GM12878 (cell line): ENCODE data around the gene GLT6D1. TPM values are rescaled to one million over a fixed set of nuclear protein-coding genes. Genes with fewer than 3 reads are reported as not detected.

Experiments used
- ATAC-seq: fragments of 200-7000 bp; cut with Tn5 transposase; 3 replicates; pipeline ENCODE4 v1.9.1; 2020; ENCODE audit warnings: mild to moderate bottlenecking, moderate library complexity
- BruUV-seq: library from RNA; stranded (reverse); fragments of 400-500 nt; replicated peaks from 2 replicates; lab custom pipeline; 2021; lab: Mats Ljungman, UMichigan
- CTCF ChIA-PET: fragments of 300-600 bp; sonication (Branson Sonifier 250); formaldehyde crosslinking; extraction: SDS; loops from one replicate; lab custom pipeline; 2021; ENCODE audit warnings: inconsistent platforms; lab: Yijun Ruan, JAX
- POLR2A ChIA-PET: fragments of 350-600 bp; formaldehyde crosslinking; extraction: SDS; loops from one replicate; lab custom pipeline; 2021; ENCODE audit warnings: inconsistent platforms; lab: Charles Lee
- RAD21 ChIA-PET: fragments of 300-600 bp; sonication (Branson Sonifier 250); formaldehyde crosslinking; loops from one replicate; lab custom pipeline; 2023; ENCODE audit warnings: antibody characterized with exemption; ENCODE audit not compliant: unreplicated experiment; lab: Charles Lee
- SMC1A ChIA-PET: fragments of 300-600 bp; sonication (Branson Sonifier 250); formaldehyde crosslinking; loops from one replicate; lab custom pipeline; 2023; ENCODE audit not compliant: unreplicated experiment, uncharacterized antibody; lab: Charles Lee
- DNase-seq: peaks from one replicate; pipeline ENCODE4 v3.0.0-alpha.2; 2011; ENCODE audit warnings: low read depth, low spot score
- FAIRE-seq: peaks from 3 replicates; lab custom pipeline; 2011; peaks lifted over from hg19 to GRCh38; lab: Jason Lieb, UNC
- H2AFZ ChIP-seq: 2 replicates; pipeline ENCODE4 v1.6.0; 2011; ENCODE audit warnings: low read depth, low read length, control low read depth; ENCODE audit not compliant: control insufficient read depth
- H3K27ac ChIP-seq: 2 replicates; pipeline ENCODE4 v1.5.1; 2011; ENCODE audit warnings: control low read depth; ENCODE audit not compliant: control insufficient read depth, insufficient read depth
- H3K27me3 ChIP-seq, 2 experiments: replicated peaks in 1 of 2; 2 replicates each; pipeline versions ENCODE4 v1.6.0 to v1.6.1; 2011; ENCODE audit warnings: low read length in 1 of 2; ENCODE audit not compliant: control insufficient read depth in 2 of 2, insufficient read depth in 2 of 2
- H3K36me3 ChIP-seq, 2 experiments: 2 replicates each; pipeline ENCODE4 v1.5.1; 2011; ENCODE audit warnings: low read length in 1 of 2; ENCODE audit not compliant: control insufficient read depth in 2 of 2, insufficient read depth in 2 of 2
- H3K4me1 ChIP-seq: 2 replicates; pipeline ENCODE4 v1.6.1; 2011; ENCODE audit warnings: mild to moderate bottlenecking, low read length, moderate library complexity, mixed read lengths; ENCODE audit not compliant: control insufficient read depth, insufficient read depth
- H3K4me2 ChIP-seq: 2 replicates; pipeline ENCODE4 v1.6.0; 2011; ENCODE audit warnings: control low read depth; ENCODE audit not compliant: control insufficient read depth, insufficient read depth
- H3K4me3 ChIP-seq: fragments of 200-600 bp; sonication (generic); 2 replicates; pipeline ENCODE4 v1.5.1; 2016
- H3K79me2 ChIP-seq: 2 replicates; pipeline ENCODE4 v1.6.0; 2011; ENCODE audit warnings: low read length; ENCODE audit not compliant: control insufficient read depth, insufficient read depth
- H3K9ac ChIP-seq: 2 replicates; pipeline ENCODE4 v1.8.0; 2011; ENCODE audit warnings: low read length, control low read depth, mixed read lengths; ENCODE audit not compliant: control insufficient read depth, insufficient read depth
- H3K9me3 ChIP-seq: replicated peaks from 3 replicates; pipeline ENCODE4 v1.5.1; 2011; ENCODE audit warnings: mild to moderate bottlenecking, low read length; ENCODE audit not compliant: control insufficient read depth, insufficient read depth
- H4K20me1 ChIP-seq: 2 replicates; pipeline ENCODE4 v1.6.0; 2011; ENCODE audit not compliant: control insufficient read depth, insufficient read depth
- ASH2L ChIP-seq: fragments of 300-600, 200-600 bp; sonication (generic); IDR thresholded peaks from 2 replicates; pipeline ENCODE4 v1.6.1; 2017; ENCODE audit warnings: low read depth, mild to moderate bottlenecking, borderline replicate concordance
- SMAD5 ChIP-seq: IDR thresholded peaks from 2 replicates; pipeline ENCODE4 v1.6.1; 2016; ENCODE audit warnings: antibody characterized with exemption, low read depth
- TARDBP ChIP-seq: IDR thresholded peaks from 2 replicates; pipeline ENCODE4 v1.6.1; 2016; ENCODE audit warnings: borderline replicate concordance
- TCF7 ChIP-seq: IDR thresholded peaks from 2 replicates; pipeline ENCODE4 v1.6.1; 2014; ENCODE audit warnings: antibody characterized with exemption, borderline replicate concordance
- ZNF274 ChIP-seq: IDR thresholded peaks from one replicate; pipeline ENCODE4 v1.8.0; 2011; ENCODE audit not compliant: insufficient read length, insufficient read depth
- WGBS: methylation state at CpG from one replicate; pipeline ENCODE4 v1.1.6; 2016; ENCODE audit warnings: low lambda C conversion rate; ENCODE audit not compliant: insufficient replicate concordance, insufficient coverage; ENCODE audit errors: missing lambda C conversion rate; 5-methylcytosine and 5-hydroxymethylcytosine counted together
- in situ Hi-C: fragments of 300-500 bp; cut with MboI; formaldehyde crosslinking; loops from 9 replicates; pipeline ENCODE4 v1.14.3; 2018; ENCODE audit warnings: mixed read lengths
- intact Hi-C: fragments of 100-400 bp; cut with micrococcal nuclease; formaldehyde crosslinking; loops from one replicate; pipeline ENCODE4 v1.14.2; 2022; ENCODE audit not compliant: unreplicated experiment
- polyA plus RNA-seq, 11 experiments: library from polyadenylated mRNA; depleted of rRNA in 4 of 11; unstranded in 6 of 11; stranded (reverse) in 5 of 11; fragments of >200 nt; fragmentation: Nextera tagmentation in 4 of 11; fragmentation: Illumina TruSeq in 1 of 11; extraction: Ambion mirVana in 4 of 11; extraction: Trizol in 1 of 11; gene quantifications; 1 replicate in 1 of 11; 2 replicates in 10 of 11; pipeline versions ENCODE4 v1.2.1 to v1.2.3, GENCODE V29; 2011 to 2016; ENCODE audit warnings: inconsistent platforms in 2 of 11, missing spikeins in 2 of 11, low read depth in 1 of 11
- total RNA-seq, 4 experiments: library from RNA; depleted of rRNA in 3 of 4; stranded (reverse); fragments of >200 nt in 3 of 4; fragmentation: Illumina TruSeq in 1 of 4; extraction: Trizol in 1 of 4; gene quantifications; 2 replicates each; pipeline versions ENCODE4 v1.2.1 to v1.2.3, GENCODE V29; 2013 to 2021
- TF ChIP-seq, protein P1 (sequence below): fragments of 450-650 bp; IDR thresholded peaks from 2 replicates; pipeline ENCODE4 v1.6.1; 2017; ENCODE audit warnings: antibody characterized with exemption, mild to moderate bottlenecking, moderate library complexity

Gene GLT6D1
- total and polyA plus RNA-seq, 10 of the 15 experiments (the other 5 are each of a cell fraction or from before 2014, with no cell fraction given) = not detected

DNA sequence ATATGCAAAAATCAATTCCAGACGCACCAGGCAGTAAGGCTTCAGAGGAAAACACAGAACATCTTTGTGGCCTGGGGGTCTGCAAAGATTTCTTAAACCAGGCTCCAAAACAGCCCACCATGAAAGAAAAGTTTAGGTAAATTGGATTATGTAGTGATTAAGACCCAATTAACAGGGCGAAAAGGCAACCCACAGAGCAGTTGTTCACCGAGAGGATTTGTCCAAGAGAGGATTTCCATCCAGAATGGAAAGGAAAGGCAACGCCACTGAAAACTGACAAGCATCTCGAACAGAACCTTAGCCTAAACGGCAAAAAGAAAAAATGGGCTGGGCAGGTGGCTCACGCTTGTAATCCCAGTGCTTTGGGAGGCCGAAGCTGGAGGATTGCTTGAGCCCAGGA lies 37.4 kb downstream of the GLT6D1 start:
- Histone ChIP-seq H3K4me2 (no peak overlapping the region), H3K36me3 (no peaks in the 10 kb centered on the region), H3K27ac (no peak overlapping the region), H2AFZ (no peak overlapping the region), H3K4me3 (no peak overlapping the region), H3K9ac (no peak overlapping the region), H4K20me1 (no peaks in the 10 kb centered on the region), H3K4me1 (no peaks in the 10 kb centered on the region), H3K27me3 (no peaks in the 10 kb centered on the region; a peak in 1 of 4 replicates), H3K79me2 (no peaks in the 10 kb centered on the region), H3K9me3 (no peaks in the 10 kb centered on the region)
- BruUV-seq = no TSS peak
- ChIA-PET CTCF (no interaction called here), POLR2A (no interaction called here), RAD21 (no interaction called here), SMC1A (no interaction called here)
- no peak for DNase-seq
- FAIRE-seq = no peak
- no peak for ATAC-seq
- TF ChIP-seq SMAD5 = no peak
- TF ChIP-seq, protein P1, sequence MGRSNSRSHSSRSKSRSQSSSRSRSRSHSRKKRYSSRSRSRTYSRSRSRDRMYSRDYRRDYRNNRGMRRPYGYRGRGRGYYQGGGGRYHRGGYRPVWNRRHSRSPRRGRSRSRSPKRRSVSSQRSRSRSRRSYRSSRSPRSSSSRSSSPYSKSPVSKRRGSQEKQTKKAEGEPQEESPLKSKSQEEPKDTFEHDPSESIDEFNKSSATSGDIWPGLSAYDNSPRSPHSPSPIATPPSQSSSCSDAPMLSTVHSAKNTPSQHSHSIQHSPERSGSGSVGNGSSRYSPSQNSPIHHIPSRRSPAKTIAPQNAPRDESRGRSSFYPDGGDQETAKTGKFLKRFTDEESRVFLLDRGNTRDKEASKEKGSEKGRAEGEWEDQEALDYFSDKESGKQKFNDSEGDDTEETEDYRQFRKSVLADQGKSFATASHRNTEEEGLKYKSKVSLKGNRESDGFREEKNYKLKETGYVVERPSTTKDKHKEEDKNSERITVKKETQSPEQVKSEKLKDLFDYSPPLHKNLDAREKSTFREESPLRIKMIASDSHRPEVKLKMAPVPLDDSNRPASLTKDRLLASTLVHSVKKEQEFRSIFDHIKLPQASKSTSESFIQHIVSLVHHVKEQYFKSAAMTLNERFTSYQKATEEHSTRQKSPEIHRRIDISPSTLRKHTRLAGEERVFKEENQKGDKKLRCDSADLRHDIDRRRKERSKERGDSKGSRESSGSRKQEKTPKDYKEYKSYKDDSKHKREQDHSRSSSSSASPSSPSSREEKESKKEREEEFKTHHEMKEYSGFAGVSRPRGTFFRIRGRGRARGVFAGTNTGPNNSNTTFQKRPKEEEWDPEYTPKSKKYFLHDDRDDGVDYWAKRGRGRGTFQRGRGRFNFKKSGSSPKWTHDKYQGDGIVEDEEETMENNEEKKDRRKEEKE = no peak
- TF ChIP-seq ASH2L = no peak
- no peak for TF ChIP-seq ZNF274
- no peak for TF ChIP-seq TCF7
- no peak for TF ChIP-seq TARDBP
- intact Hi-C loops (loop anchor here (10.0 kb wide), 1 partner anchor 523 kb away; no protein-coding TSS in a partner anchor), in situ Hi-C loops (no loop called here)
- 41% methylated on average over 8 of the region's 8 CpGs for WGBS
